ENCODE results near the gene NUDT21. TPM values are rescaled to one million over a fixed set of nuclear protein-coding genes. Genes with fewer than 3 reads are reported as not detected.

NUDT21 gene
- total RNA-seq, 1 donor from 2014 or later = 105 TPM

- Mint-ChIP-seq H3K4me1 (ENCODE audit: unreplicated experiment) (peaks cover 27% of the 10 kb centered on the region), H3K27me3 (ENCODE audit: unreplicated experiment) (no peaks in the 10 kb centered on the region), H3K9me3 (ENCODE audit: unreplicated experiment) (no peaks in the 10 kb centered on the region), H3K27ac (ENCODE audit: unreplicated experiment) (peak overlapping the region; percentile 11), H3K4me3 (ENCODE audit: unreplicated experiment) (no peak overlapping the region), H3K36me3 (ENCODE audit: unreplicated experiment) (peaks cover 59% of the 10 kb centered on the region)
- TF ChIP-seq CTCF (IDR thresholded peaks at IDR 0.05) = no peak
- DNase-seq (ENCODE audit: extremely low spot score, unreplicated experiment) = no peak
These were observed 28.3 kb upstream of the NUDT21 start for GRCh38 chr16:56479469-56479868.

- Mint-ChIP-seq H3K4me3 (ENCODE audit: unreplicated experiment) (no peak overlapping the region), H3K4me1 (ENCODE audit: unreplicated experiment) (peaks cover 27% of the 10 kb centered on the region), H3K9me3 (ENCODE audit: unreplicated experiment) (no peaks in the 10 kb centered on the region), H3K27ac (ENCODE audit: unreplicated experiment) (peak overlapping the region; percentile 86), H3K36me3 (ENCODE audit: unreplicated experiment) (peaks cover 53% of the 10 kb centered on the region), H3K27me3 (ENCODE audit: unreplicated experiment) (no peaks in the 10 kb centered on the region)
- no peak for TF ChIP-seq CTCF (IDR thresholded peaks at IDR 0.05)
- DNase-seq (ENCODE audit: extremely low spot score, unreplicated experiment) = no peak
These were observed 27.3 kb upstream of the NUDT21 start for GRCh38 chr16:56478281-56479049.

GRCh38 chr16:56477096-56477878 is 26.2 kb upstream of the NUDT21 start:
- H3K4me3 Mint-ChIP-seq (ENCODE audit: unreplicated experiment) = no peak overlapping the region
- DNase-seq (ENCODE audit: extremely low spot score, unreplicated experiment) = no peak
- H3K9me3 Mint-ChIP-seq (ENCODE audit: unreplicated experiment) = no peaks in the 10 kb centered on the region
- H3K36me3 Mint-ChIP-seq (ENCODE audit: unreplicated experiment) = peaks cover 55% of the 10 kb centered on the region
- H3K4me1 Mint-ChIP-seq (ENCODE audit: unreplicated experiment) = peaks cover 26% of the 10 kb centered on the region
- peak overlapping the region; percentile 86 for H3K27ac Mint-ChIP-seq (ENCODE audit: unreplicated experiment)
- H3K27me3 Mint-ChIP-seq (ENCODE audit: unreplicated experiment) = no peaks in the 10 kb centered on the region
- TF ChIP-seq CTCF (IDR thresholded peaks at IDR 0.05) = no peak

GRCh38 chr16:56475201-56475600 is 24.1 kb upstream of the NUDT21 start:
- Mint-ChIP-seq H3K9me3 (ENCODE audit: unreplicated experiment) (no peaks in the 10 kb centered on the region), H3K27ac (ENCODE audit: unreplicated experiment) (peak overlapping the region; percentile 20), H3K27me3 (ENCODE audit: unreplicated experiment) (no peaks in the 10 kb centered on the region), H3K4me3 (ENCODE audit: unreplicated experiment) (no peak overlapping the region), H3K36me3 (ENCODE audit: unreplicated experiment) (peaks cover 58% of the 10 kb centered on the region), H3K4me1 (ENCODE audit: unreplicated experiment) (peaks cover 20% of the 10 kb centered on the region)
- no peak for DNase-seq (ENCODE audit: extremely low spot score, unreplicated experiment)
- TF ChIP-seq CTCF (IDR thresholded peaks at IDR 0.05) = no peak

GRCh38 chr16:56470666-56471065 is 19.5 kb upstream of the NUDT21 start:
- peaks cover 3% of the 10 kb centered on the region for H3K4me1 Mint-ChIP-seq (ENCODE audit: unreplicated experiment)
- no peaks in the 10 kb centered on the region for H3K27me3 Mint-ChIP-seq (ENCODE audit: unreplicated experiment)
- no peak for DNase-seq (ENCODE audit: extremely low spot score, unreplicated experiment)
- H3K27ac Mint-ChIP-seq (ENCODE audit: unreplicated experiment) = no peak overlapping the region
- no peak overlapping the region for H3K4me3 Mint-ChIP-seq (ENCODE audit: unreplicated experiment)
- H3K9me3 Mint-ChIP-seq (ENCODE audit: unreplicated experiment) = no peaks in the 10 kb centered on the region
- no peak for TF ChIP-seq CTCF (IDR thresholded peaks at IDR 0.05)
- H3K36me3 Mint-ChIP-seq (ENCODE audit: unreplicated experiment) = peaks cover 62% of the 10 kb centered on the region

All from osteocyte (in vitro differentiated cells).